HG03575 (cell line): ENCODE results near the gene OR51T1.

Experiments used
- ATAC-seq: cut with Tn5 transposase; IDR thresholded peaks from one replicate; pipeline ENCODE4 v1.9.1; 2021; ENCODE audit not compliant: unreplicated experiment, insufficient number of reproducible peaks, low FRiP score; ENCODE audit errors: extremely low read depth

The OR51T1 gene

GRCh38 chr11:4921796-4922195 lies 40.1 kb downstream of the OR51T1 start:
- no peak for ATAC-seq

GRCh38 chr11:4922304-4922703 lies 40.6 kb downstream of the OR51T1 start:
- no peak for ATAC-seq

GRCh38 chr11:4924239-4924638 lies 42.5 kb downstream of the OR51T1 start, which contains the start of gene OR51G1:
Gene OR51G1 (minus strand): TSS chr11:4924339. CDS start chr11:4924339, 0 bp downstream.
- ATAC-seq: no peak

GRCh38 chr11:4926608-4927007 lies 44.9 kb downstream of the OR51T1 start:
- ATAC-seq: no peak
